ENCODE measurements around the gene FGF19. TPM values are rescaled to one million over a fixed set of nuclear protein-coding genes. Genes with fewer than 3 reads are reported as not detected.
A peak's percentile ranks its signal among the peaks of the same experiment; 100 is the strongest.

The FGF19 gene, protein sequence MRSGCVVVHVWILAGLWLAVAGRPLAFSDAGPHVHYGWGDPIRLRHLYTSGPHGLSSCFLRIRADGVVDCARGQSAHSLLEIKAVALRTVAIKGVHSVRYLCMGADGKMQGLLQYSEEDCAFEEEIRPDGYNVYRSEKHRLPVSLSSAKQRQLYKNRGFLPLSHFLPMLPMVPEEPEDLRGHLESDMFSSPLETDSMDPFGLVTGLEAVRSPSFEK
- 0.04 TPM for polyA plus RNA-seq
- long read RNA-seq, donor 1, partial matches to known transcripts = 0 of 1 reads
- long read RNA-seq, donor 1, other reads (novel, unspliced or antisense) = 0 of 1 reads
- long read RNA-seq, donor 2 = 0 reads
- long read RNA-seq, donor 3 = 0 reads
- long read RNA-seq, donor 4 = 0 reads
- long read RNA-seq, donor 5, partial matches to known transcripts = 0 of 2 reads
- long read RNA-seq, donor 5, other reads (novel, unspliced or antisense) = 0 of 2 reads
- long read RNA-seq, donor 6 = 0 reads
- long read RNA-seq, donor 7 = 0 reads
- long read RNA-seq, donor 8 = 0 reads
- long read RNA-seq, donor 9 = 0 reads
- long read RNA-seq, donor 10 = 0 reads
- long read RNA-seq, donor 11 = 0 reads

DNA sequence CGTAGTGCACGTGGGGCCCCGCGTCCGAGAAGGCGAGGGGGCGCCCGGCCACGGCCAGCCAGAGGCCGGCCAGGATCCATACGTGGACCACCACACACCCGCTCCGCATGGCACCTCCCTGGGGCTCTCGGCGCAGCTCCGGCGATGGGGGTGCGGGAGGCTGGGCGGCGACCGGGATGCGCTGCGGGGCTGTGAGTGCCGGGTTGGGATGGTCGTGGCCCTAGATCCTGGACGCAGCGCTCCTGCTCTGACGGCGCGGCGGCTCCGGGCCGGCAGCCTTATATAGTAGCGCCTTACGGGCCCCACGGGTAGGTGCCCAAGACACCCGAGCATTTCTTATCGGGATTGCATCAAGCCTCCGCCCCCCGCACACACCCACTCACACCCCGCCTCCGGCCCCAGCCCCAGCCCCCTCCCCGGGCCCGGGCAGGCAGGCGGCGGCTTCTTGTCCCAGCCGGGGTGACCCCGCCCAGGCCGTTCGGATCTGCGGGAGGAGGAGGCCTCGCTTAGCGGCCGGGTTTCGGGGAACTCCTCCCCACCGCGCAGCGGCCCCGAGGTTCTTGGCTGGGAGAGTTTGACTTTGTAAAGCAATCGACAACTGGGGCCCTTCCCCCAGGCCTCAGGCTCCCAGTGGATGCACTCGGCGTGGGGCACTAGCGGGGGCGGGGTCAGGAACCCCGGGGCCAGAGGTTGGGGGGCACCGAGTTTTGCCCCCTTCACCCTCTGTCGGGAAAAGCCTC lies at the start of gene FGF19:
Gene FGF19 (minus strand): TSS at position 255 of the 740 bp plus-strand sequence. CDS start 146 bp downstream, at position 109.
- Histone ChIP-seq H3K36me3 (ENCODE audit: control insufficient read depth, insufficient read depth, low read length) (no peaks in the 10 kb centered on the region), H3K27me3 (ENCODE audit: control insufficient read depth, insufficient read depth, low read length) (peaks cover 49% of the 10 kb centered on the region), H3K4me1 (ENCODE audit: control insufficient read depth, insufficient read depth, low read length) (peaks cover 69% of the 10 kb centered on the region), H3K9me3 (ENCODE audit: control insufficient read depth, low read depth, low read length) (peaks cover 4% of the 10 kb centered on the region), H3K27ac (ENCODE audit: low read length) (no peak within 1 kb of the TSS), H3K4me3 (ENCODE audit: low read length) (peak within 1 kb of the TSS; percentile 23)
- WGBS (ENCODE audit: insufficient coverage, low lambda C conversion rate) = no CpG with 5 or more reads among the region's 67 CpGs
- DNase-seq = peak in 1 of 2 donors; percentile 36

DNA sequence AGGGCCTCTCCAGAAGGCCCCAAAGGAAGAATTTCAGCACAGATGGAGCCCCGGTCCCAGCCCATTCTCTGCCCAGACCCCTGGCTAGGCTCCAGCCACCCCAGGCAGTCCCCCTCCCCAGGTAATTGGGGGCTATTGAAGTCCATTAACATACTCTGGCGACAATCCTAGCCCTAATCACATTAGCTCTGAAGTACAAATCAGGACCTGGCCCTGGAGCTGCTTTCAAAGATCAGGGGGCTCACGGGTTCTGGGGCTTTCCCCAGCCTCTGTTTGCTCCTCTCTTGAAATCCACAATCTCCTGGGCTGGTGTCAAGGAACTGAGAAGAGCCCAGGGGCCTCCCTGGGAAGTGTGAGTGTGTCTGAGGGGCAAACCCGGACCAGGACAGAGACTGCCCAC lies 49.1 kb upstream of the FGF19 start:
- Histone ChIP-seq H3K4me1 (ENCODE audit: control insufficient read depth, insufficient read depth, low read length) (no peaks in the 10 kb centered on the region), H3K36me3 (ENCODE audit: control insufficient read depth, insufficient read depth, low read length) (no peaks in the 10 kb centered on the region), H3K27ac (ENCODE audit: low read length) (no peak overlapping the region), H3K9me3 (ENCODE audit: control insufficient read depth, low read depth, low read length) (no peaks in the 10 kb centered on the region), H3K4me3 (ENCODE audit: low read length) (no peak overlapping the region), H3K27me3 (ENCODE audit: control insufficient read depth, insufficient read depth, low read length) (no peaks in the 10 kb centered on the region)
- WGBS (ENCODE audit: insufficient coverage, low lambda C conversion rate) = no CpG with 5 or more reads among the region's 4 CpGs
- no peak for DNase-seq

DNA sequence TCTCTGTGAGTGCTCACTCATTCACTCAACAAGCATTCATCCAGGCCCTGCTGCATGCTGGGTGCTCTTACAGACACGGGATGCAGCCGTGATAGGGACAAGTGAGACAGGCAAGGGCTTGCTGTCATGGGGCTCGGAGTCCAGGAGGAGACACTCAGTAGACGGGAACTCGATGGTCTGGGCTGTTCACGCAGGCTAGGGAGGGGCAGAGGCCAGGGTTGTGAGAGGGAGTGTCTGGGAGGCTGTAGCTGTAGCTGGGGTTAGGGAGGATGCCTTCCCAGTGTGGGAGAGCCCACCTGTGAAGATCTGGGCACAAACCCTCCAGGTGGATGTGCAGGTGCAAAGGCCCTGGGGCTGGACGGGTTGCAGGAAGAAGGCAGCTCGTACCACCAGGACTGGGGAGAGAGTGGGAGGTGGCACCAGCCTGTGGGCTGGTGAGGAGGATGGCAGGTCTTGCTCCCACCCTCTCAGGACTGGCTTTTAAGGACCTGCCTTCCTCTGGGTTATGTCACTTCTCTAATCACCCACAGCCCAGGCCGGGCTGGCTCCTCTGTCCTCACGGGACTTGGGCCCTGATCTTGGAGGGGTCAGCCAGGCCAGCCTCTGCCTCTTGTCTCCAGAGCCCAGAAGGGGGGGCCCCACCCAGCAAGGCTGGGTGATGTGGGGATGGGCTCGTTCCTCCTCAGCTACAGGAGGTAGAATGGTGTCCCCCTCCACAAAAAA lies 47.2 kb upstream of the FGF19 start:
- WGBS (ENCODE audit: insufficient coverage, low lambda C conversion rate) = no CpG with 5 or more reads among the region's 11 CpGs
- Histone ChIP-seq H3K4me1 (ENCODE audit: control insufficient read depth, insufficient read depth, low read length) (no peaks in the 10 kb centered on the region), H3K9me3 (ENCODE audit: control insufficient read depth, low read depth, low read length) (no peaks in the 10 kb centered on the region), H3K4me3 (ENCODE audit: low read length) (no peak overlapping the region), H3K36me3 (ENCODE audit: control insufficient read depth, insufficient read depth, low read length) (no peaks in the 10 kb centered on the region), H3K27me3 (ENCODE audit: control insufficient read depth, insufficient read depth, low read length) (no peaks in the 10 kb centered on the region), H3K27ac (ENCODE audit: low read length) (no peak overlapping the region)
- DNase-seq = no peak

DNA sequence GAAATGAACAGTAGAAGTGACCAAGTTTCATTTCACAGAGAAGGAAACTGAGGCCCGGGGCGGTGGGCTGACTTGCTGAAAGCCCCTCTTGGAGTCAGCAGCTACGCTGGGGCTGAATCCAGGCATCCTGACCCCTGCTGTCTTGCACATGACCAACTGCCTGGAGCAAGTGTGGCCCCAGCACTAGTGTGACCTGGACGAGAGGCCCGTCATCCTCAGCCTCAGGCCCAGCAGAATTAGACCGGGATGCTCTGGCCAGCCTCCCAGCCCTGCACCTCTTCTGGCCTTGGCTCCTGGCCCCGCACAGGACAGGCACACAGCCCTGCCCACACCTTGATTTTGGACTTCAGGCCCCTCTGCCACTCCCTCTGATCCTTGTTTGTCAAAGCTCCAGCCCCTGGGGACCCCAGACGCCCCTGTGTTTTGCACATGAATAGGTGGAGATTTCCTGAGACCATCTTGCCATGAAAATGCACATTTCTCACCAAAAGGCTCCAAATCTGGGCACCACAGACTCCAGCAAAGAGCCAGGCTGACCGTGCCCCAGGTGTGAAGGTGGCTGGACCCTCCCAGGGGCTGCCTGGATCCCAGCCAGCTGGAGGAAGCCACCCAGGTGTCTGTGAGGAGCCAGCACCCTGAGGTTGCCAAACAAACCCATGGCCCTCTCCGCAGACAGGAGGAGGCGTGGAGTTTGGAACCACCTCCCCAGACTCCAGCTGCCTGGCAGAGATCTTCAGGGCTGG lies 46.5 kb upstream of the FGF19 start:
- Histone ChIP-seq H3K27ac (ENCODE audit: low read length) (no peak overlapping the region), H3K36me3 (ENCODE audit: control insufficient read depth, insufficient read depth, low read length) (no peaks in the 10 kb centered on the region), H3K4me1 (ENCODE audit: control insufficient read depth, insufficient read depth, low read length) (no peaks in the 10 kb centered on the region), H3K27me3 (ENCODE audit: control insufficient read depth, insufficient read depth, low read length) (no peaks in the 10 kb centered on the region), H3K4me3 (ENCODE audit: low read length) (no peak overlapping the region), H3K9me3 (ENCODE audit: control insufficient read depth, low read depth, low read length) (no peaks in the 10 kb centered on the region)
- WGBS (ENCODE audit: insufficient coverage, low lambda C conversion rate) = no CpG with 5 or more reads among the region's 11 CpGs
- no peak for DNase-seq

DNA sequence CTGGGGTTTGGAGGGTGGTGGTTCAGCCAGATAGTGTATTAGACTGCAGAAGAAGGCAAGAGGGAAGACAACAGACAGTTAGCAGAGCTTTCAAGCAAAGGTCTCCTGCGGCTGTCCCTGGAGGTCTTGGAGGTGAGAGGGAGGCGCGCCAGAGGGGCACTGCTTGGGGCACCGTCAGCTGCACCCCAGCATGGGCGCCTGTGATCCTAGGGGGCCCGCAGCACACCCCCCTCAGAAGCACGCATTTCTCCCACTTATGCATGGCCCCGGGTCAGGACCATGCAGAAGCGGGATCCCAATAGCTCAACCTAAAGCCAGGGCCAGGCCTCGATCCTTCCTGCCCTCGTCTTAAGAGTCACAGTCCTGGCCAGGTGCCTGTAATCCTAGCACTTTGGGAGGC lies 44.8 kb upstream of the FGF19 start:
- no peak for DNase-seq
- H3K4me3 ChIP-seq (ENCODE audit: low read length) = no peak overlapping the region
- H3K9me3 ChIP-seq (ENCODE audit: control insufficient read depth, low read depth, low read length) = no peaks in the 10 kb centered on the region
- no peak overlapping the region for H3K27ac ChIP-seq (ENCODE audit: low read length)
- no peaks in the 10 kb centered on the region for H3K27me3 ChIP-seq (ENCODE audit: control insufficient read depth, insufficient read depth, low read length)
- WGBS (ENCODE audit: insufficient coverage, low lambda C conversion rate) = no CpG with 5 or more reads among the region's 11 CpGs
- H3K36me3 ChIP-seq (ENCODE audit: control insufficient read depth, insufficient read depth, low read length) = no peaks in the 10 kb centered on the region
- no peaks in the 10 kb centered on the region for H3K4me1 ChIP-seq (ENCODE audit: control insufficient read depth, insufficient read depth, low read length)

DNA sequence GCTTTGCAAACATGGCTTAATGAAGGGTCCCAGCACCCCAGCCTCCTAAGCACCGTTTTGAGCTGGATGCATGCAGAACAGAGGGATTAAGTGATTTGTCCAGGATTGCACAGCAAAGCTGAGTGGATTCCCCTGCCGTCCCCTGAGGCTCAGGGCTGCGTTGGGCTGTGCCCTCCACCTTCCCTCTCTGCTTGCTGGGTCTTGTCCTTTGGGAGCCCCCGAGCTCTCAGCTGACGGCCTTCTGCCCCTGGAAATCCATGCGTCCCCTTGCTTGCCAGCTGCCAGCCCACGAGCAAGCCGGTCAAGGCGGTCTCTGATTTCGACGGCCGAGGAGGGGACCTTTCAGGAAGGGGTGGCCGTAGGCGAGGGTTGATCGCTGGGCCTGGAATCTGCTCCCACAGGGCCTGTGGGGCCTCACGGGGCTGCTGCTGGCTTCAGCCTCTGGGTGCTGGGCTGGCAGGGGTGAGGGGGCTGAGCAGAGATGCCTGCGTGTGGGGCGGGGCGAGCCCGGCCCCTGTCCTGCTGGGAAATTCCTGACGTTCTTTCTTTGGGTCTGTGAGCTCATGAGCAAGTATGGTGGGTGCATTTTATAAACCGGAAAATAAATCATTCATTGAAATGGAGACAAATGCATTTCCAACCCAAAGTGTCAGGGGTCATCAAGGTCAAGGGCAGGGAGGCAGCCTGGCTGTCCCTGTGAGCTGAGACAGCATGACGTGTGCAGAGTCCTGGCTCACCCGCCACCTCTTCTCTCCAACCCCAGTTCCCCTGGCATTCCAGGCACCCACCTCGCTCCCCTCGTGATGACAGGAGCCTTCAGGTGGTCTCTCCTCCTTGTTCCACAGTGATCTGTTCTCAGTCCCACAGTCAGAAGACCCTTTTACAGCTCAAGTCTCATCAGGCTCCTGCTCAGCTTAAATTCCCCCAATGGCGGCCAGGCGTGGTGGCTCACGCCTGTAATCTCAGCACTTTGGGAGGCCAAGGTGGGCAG lies 43.2 kb upstream of the FGF19 start:
- H3K4me3 ChIP-seq (ENCODE audit: low read length) = no peak overlapping the region
- H3K27ac ChIP-seq (ENCODE audit: low read length) = no peak overlapping the region
- WGBS (ENCODE audit: insufficient coverage, low lambda C conversion rate) = 0% methylated on average over 1 of the region's 29 CpGs
- peak in 1 of 2 donors; percentile 7 for DNase-seq
- no peaks in the 10 kb centered on the region for H3K4me1 ChIP-seq (ENCODE audit: control insufficient read depth, insufficient read depth, low read length)
- H3K36me3 ChIP-seq (ENCODE audit: control insufficient read depth, insufficient read depth, low read length) = no peaks in the 10 kb centered on the region
- no peaks in the 10 kb centered on the region for H3K27me3 ChIP-seq (ENCODE audit: control insufficient read depth, insufficient read depth, low read length)
- H3K9me3 ChIP-seq (ENCODE audit: control insufficient read depth, low read depth, low read length) = no peaks in the 10 kb centered on the region

DNA sequence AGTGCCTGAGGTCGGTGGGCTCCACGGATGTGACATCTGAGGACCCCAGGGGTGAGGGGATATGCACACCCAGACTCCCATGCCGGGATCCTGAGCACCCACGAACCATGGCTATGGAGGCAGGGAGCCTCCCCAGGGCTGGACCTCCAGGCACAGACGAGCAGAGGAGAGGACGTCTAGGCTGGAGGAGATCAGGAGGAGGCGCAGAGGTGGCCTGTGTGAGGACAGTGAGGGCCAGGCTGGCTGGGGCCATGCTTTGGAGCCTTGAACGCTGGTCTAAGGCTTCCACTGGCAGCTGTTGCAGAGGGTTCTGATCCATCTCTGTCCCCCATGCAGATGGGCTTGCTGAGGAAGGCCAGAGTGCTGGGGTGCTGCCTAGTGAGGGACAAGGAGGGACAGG lies 42.3 kb upstream of the FGF19 start:
- no peaks in the 10 kb centered on the region for H3K9me3 ChIP-seq (ENCODE audit: control insufficient read depth, low read depth, low read length)
- H3K4me1 ChIP-seq (ENCODE audit: control insufficient read depth, insufficient read depth, low read length) = no peaks in the 10 kb centered on the region
- no CpG with 5 or more reads among the region's 8 CpGs for WGBS (ENCODE audit: insufficient coverage, low lambda C conversion rate)
- H3K36me3 ChIP-seq (ENCODE audit: control insufficient read depth, insufficient read depth, low read length) = no peaks in the 10 kb centered on the region
- DNase-seq = no peak
- H3K27me3 ChIP-seq (ENCODE audit: control insufficient read depth, insufficient read depth, low read length) = no peaks in the 10 kb centered on the region
- no peak overlapping the region for H3K27ac ChIP-seq (ENCODE audit: low read length)
- H3K4me3 ChIP-seq (ENCODE audit: low read length) = no peak overlapping the region

DNA sequence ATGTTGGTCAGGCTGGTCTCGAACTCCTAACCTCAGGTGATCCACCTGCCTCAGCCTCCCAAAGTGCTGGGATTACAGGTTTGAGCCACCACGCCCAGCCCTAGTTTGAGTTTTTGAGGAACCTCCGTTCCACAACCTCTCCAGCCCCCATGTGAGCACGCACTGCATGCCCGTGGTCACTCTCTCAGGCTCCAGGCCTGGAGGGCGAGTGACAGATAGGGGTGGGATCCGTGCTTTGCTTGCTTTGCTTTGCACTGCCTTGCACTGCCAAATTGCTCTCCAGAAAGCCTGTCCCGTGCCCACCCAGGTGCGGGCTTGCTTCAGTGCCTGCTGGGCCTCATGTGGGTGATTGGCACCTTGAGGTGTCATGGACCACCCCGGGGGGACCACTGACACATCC lies 41.4 kb upstream of the FGF19 start:
- 80% methylated on average over 1 of the region's 10 CpGs for WGBS (ENCODE audit: insufficient coverage, low lambda C conversion rate)
- no peaks in the 10 kb centered on the region for H3K27me3 ChIP-seq (ENCODE audit: control insufficient read depth, insufficient read depth, low read length)

DNA sequence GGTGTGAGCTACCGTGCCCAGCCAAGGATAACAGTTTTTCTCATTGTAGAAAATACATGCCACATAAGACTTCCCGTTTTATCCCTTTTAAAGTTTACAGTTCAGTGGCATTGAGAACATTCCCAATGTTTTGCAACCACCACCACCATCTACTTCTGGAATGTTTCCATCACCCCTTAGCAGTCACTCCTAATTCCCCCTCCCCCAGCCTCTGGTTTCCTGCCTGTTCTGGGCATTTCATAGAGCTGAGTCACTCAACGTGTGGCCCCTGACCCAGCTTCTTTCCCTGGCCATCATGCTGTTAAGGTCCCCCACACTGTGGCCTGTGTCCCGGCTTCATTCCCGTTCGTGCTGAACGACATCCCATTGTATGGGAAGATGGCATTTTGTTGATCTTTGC lies 40.6 kb upstream of the FGF19 start:
- DNase-seq = no peak
- no peak overlapping the region for H3K27ac ChIP-seq (ENCODE audit: low read length)
- H3K9me3 ChIP-seq (ENCODE audit: control insufficient read depth, low read depth, low read length) = no peaks in the 10 kb centered on the region
- H3K4me3 ChIP-seq (ENCODE audit: low read length) = no peak overlapping the region
- no peaks in the 10 kb centered on the region for H3K36me3 ChIP-seq (ENCODE audit: control insufficient read depth, insufficient read depth, low read length)
- no peaks in the 10 kb centered on the region for H3K4me1 ChIP-seq (ENCODE audit: control insufficient read depth, insufficient read depth, low read length)
- WGBS (ENCODE audit: insufficient coverage, low lambda C conversion rate) = no CpG with 5 or more reads among the region's 7 CpGs
- H3K27me3 ChIP-seq (ENCODE audit: control insufficient read depth, insufficient read depth, low read length) = no peaks in the 10 kb centered on the region

More for the DNA sequence above, 41.4 kb upstream of the FGF19 start:
- Histone ChIP-seq H3K9me3 (ENCODE audit: control insufficient read depth, low read depth, low read length) (no peaks in the 10 kb centered on the region), H3K4me1 (ENCODE audit: control insufficient read depth, insufficient read depth, low read length) (no peaks in the 10 kb centered on the region), H3K36me3 (ENCODE audit: control insufficient read depth, insufficient read depth, low read length) (no peaks in the 10 kb centered on the region), H3K27ac (ENCODE audit: low read length) (no peak overlapping the region), H3K4me3 (ENCODE audit: low read length) (no peak overlapping the region)
- no peak for DNase-seq
